ENCODE results near the gene STYK1.
"Not testable (repeated sequence)": the region's sequence is repeated elsewhere in the genome, so short reads cannot be mapped to it uniquely, and the experiment has no call there.

The STYK1 gene

DNA sequence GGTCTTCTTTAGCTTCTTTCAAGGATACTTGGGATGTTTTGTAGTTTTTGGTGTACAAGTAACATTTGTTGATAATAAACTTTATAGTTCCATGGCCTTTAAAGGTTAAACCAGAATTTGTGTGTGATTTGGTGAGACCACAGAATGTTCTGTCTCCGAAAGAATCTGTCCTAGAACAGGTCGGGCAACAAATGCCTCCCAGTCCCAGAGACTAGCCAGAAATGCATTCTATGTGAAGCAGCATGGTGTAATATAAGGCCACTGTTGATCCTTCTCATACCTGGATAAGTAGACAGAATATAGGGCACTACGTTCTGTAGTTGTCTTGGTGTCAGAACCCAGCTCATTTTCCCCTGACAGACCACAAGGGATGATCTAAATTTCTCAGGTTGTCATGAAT lies 10.0 kb downstream of the STYK1 start:
- FAIRE-seq (no peak), DNase-seq (ENCODE audit: insufficient read length, low spot score) (no peak)
- TF ChIP-seq POLR2A (IDR thresholded peaks at IDR 0.05; ENCODE audit: low read depth, low read length), result no peak

DNA sequence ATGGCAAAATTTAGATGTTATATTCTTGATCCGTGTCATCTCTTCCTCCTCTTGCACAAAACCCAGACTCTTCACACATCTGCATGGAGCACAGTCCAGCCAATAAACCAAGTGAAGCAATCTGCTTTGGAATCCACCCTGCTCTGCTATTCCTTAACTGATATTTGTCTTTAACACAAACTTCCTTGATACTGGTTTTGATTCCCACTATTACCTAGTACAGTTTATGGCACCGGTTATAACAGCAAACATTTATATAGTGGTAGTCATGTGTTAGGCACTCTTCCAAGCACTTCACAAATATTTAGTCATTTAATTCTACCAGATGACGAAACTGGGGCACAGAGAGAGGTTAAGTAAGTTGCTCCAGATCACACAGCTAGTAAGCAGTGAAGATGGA lies 12.5 kb downstream of the STYK1 start:
- DNase-seq (ENCODE audit: insufficient read length, low spot score) (no peak), FAIRE-seq (no peak)

DNA sequence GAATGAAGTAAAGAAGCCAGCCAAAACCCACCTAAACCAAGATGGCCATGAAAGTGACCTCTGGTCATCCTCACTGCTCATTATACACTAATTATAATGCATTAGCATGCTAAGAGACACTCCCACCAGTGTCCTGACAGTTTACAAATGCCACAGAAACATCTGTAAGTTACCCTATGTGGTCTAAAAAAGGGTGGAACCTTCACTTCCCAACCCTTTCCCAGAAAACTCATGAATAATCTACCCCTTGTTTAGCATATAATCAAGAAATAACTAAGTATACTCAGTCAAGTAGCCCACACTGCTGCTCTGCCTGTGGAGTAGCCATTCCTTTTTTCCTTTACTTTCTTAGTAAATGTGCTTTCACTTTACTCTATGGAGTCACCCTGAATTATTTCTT lies 19.8 kb downstream of the STYK1 start:
- FAIRE-seq (no peak), DNase-seq (ENCODE audit: insufficient read length, low spot score) (no peak)
- no peak for TF ChIP-seq POLR2A (IDR thresholded peaks at IDR 0.05; ENCODE audit: low read depth, low read length)

More for the DNA sequence above, 12.5 kb downstream of the STYK1 start:
- TF ChIP-seq POLR2A (IDR thresholded peaks at IDR 0.05; ENCODE audit: low read depth, low read length), result no peak

DNA sequence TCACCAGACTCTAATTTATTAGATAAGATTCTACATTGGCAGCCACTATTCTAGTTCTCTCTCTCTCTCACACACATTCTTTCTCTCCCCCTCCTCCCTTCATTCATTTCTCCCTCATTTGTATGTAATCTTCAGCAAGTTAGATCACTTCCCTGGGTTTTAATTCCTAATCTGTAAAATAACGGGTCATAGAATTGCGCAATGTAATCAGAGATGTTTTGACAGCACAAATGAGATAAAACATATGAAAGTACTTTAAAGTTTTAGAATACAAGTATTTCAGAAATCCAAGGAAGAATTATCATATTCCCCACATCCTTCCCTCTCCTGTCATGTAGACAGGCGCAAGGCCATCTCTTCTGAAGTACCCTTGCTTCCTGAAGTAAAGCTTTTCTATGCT lies 21.7 kb downstream of the STYK1 start:
- no peak for DNase-seq (ENCODE audit: insufficient read length, low spot score)
- FAIRE-seq, result no peak
- no peak for TF ChIP-seq POLR2A (IDR thresholded peaks at IDR 0.05; ENCODE audit: low read depth, low read length)

DNA sequence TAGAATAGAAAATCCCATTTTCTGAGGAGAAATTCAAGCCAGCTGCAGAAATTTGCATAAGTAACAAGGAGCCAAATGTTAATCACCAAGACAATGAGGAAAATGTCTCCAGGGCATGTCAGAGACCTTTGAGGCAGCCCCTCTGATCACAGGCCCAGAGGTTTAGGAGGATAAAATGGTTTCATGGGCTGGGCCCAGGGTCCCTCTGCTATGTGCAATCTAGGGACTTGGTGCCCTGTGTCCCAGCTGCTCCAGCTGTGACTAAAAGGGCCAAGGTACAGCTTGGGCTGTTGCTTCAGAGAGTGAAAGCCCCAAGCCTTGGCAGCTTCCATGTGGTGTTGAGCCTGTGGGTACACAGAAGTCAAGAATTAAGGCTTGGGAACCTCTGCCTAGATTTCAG lies 27.3 kb downstream of the STYK1 start:
- not testable (repeated sequence) for DNase-seq (ENCODE audit: insufficient read length, low spot score); FAIRE-seq

DNA sequence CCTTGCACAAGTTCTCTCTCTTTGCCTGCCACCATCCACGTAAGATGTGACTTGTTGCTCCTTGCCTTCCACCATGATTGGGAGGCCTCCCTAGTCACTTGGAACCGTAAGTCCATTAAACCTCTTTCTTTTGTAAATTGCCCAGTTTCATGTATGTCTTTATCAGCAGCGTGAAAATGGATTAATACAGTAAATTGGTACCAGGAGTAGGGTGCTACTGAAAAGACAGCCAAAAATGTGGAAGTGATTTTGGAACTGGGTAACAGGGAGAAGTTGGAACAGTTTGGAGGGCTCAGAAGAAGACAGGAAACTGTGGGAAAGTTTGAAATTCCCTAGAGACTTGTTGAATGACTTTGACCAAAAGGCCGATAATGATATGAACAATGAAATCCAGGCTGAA lies 27.9 kb downstream of the STYK1 start:
- no peak for TF ChIP-seq POLR2A (IDR thresholded peaks at IDR 0.05; ENCODE audit: low read depth, low read length)
- DNase-seq (ENCODE audit: insufficient read length, low spot score) (no peak), FAIRE-seq (no peak)

DNA sequence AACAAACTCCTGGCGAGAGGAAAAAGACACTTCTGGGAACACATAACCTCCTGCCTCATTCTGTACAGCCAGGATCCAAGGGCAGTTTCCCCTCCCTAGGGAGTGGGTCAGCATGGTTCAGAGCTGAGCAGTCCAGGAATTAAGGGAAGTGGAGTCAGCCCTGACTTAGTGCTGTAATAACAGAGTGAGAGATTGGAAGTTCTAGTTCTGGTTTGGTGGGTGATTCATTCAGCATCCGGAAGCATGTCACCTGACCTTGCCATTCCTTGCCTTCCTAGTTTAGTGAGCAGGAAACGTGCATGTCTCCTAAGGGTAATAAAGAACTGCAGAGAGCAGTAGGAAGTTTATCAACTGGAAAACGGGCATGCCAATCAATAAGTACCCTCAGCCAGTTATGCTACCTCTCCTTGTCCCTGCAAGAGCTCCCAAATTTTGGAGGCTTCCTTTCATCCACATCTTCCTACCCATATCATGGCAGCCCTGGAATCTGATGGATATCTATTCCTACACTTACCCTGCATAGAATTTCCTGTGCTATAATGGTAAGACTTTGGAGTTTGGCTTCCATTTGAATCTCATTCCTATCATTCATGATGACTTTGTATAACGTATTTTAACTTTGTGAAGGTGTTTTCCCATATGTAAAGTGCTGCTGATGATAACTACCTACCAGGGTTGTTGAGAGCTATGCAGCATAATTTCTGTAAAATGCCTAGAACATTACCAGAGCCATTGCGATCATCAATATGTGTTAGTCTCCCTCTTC lies 31.9 kb downstream of the STYK1 start:
- FAIRE-seq, result peak; percentile 97

DNA sequence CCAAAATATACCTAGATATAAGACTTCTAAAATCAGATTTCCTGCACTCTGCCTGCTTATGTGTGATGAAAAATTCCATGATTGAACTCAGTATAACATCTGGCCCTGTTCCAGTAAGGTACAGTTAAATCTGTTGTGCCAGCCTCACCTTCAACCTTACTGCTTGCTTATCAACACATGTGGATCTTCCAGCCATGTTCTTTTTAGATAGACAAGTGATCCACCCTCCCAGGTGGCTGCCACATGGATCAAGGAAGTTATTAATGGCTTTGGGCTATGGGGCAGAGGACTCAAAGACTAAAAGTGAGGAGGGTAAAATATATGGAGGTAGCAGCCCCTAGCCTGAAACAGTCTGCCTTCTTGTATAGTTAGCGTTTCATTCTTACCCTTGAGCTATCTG lies 35.1 kb downstream of the STYK1 start:
- FAIRE-seq, result no peak
- no peak for DNase-seq (ENCODE audit: insufficient read length, low spot score)
- TF ChIP-seq POLR2A (IDR thresholded peaks at IDR 0.05; ENCODE audit: low read depth, low read length), result no peak

More for the DNA sequence above, 31.9 kb downstream of the STYK1 start:
- TF ChIP-seq POLR2A (IDR thresholded peaks at IDR 0.05; ENCODE audit: low read depth, low read length), result no peak
- DNase-seq (ENCODE audit: insufficient read length, low spot score), result peak; percentile 12

DNA sequence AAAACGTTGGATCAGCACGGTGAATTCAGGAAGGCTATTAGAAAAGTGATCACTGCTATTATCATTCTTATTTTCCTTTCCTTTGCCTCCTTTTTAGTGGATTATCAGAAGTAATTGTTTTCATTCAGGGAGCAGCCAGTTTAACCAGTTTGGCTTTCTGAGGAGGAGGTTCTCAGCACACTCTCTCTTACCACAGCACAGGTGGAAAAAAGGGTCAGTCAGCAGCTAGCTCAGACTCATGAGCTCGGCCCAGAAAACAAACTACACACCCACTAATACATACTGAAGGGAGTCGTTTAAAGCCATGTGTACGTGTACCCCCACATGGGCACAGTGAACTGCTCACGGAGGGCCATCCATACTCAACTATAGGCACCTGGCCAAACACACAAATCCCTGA lies 37.2 kb downstream of the STYK1 start:
- DNase-seq (ENCODE audit: insufficient read length, low spot score), result no peak
- no peak for TF ChIP-seq POLR2A (IDR thresholded peaks at IDR 0.05; ENCODE audit: low read depth, low read length)
- FAIRE-seq, result no peak

DNA sequence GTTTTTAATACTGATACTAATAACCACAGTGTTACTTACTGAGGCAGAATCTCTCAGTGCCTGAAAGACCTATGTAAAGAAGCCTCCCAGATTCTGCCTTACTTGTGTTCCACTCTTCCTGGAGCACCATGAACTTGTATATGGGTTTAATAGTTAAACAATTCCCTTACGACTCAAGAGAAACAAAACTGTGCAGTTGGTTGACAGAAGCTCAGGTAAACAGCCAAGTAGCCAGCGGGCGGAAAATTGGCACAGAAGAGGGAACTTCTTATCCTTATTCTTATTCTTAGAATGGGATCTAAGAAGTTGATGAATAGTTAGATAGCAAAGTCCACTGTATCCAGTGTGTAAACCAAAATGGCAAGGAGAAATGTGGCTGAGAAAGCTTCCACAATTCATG lies 37.7 kb downstream of the STYK1 start:
- FAIRE-seq, result no peak

DNA sequence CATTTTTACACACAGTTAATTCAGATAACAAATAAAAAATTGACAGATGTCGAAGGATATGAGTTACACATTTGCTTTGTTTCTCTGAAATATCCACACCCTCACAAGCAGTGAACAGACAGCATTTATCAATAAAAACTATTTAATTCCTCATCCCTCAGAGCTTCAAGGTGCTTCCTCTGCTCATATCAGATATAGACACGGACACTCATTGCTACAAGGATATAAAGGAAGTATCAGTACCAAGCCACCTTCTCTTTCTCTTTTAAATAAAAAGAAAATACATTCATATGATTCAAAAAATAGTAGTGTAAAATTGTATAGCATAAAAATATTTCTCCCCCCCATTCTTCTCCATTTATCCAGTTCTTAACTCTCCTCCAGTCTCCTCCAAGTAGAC lies 38.5 kb downstream of the STYK1 start:
- FAIRE-seq, result peak; percentile 20
- TF ChIP-seq POLR2A (IDR thresholded peaks at IDR 0.05; ENCODE audit: low read depth, low read length), result no peak
- DNase-seq (ENCODE audit: insufficient read length, low spot score), result no peak

More for the DNA sequence above, 37.7 kb downstream of the STYK1 start:
- no peak for DNase-seq (ENCODE audit: insufficient read length, low spot score)
- no peak for TF ChIP-seq POLR2A (IDR thresholded peaks at IDR 0.05; ENCODE audit: low read depth, low read length)

DNA sequence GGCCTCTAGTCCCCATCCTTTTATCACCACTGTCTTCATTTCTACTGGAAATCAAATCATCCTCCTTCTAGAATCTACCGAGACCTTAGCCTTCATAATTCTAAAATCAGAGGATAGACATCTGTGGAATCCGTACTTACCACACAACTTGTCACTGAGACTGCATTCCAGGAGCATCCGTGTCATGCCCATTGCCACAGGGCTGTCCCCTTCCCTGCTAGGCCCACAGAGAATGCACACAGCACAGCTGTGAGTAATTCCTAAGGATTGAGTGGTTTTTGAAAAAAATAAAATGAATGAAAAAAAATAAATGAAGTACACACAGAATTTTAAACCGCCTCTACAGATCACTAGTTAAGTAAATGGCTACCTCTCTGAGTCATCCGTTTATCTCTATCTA lies 39.4 kb downstream of the STYK1 start:
- TF ChIP-seq POLR2A (IDR thresholded peaks at IDR 0.05; ENCODE audit: low read depth, low read length), result no peak
- DNase-seq (ENCODE audit: insufficient read length, low spot score), result peak; percentile 21
- FAIRE-seq, result peak; percentile 43

DNA sequence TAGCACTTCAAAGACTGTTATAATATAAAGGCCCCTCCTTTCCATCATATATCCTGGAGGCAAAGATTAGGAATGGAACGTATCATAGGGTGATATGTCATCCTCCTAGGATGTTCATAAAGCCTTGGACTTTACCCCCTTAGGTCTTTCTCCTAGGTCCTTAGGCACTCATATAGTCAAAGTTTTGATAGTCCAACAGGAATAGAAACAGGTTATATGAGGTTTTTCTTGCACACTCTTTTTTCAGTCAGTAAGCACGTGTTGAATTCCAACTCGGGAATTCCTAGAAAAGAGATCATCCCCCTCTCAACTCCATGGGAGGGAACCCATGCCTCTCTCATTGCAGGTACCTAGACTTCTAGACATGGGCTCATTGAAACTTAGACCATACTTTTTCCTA lies 40.3 kb downstream of the STYK1 start:
- FAIRE-seq, result no peak
- no peak for TF ChIP-seq POLR2A (IDR thresholded peaks at IDR 0.05; ENCODE audit: low read depth, low read length)
- no peak for DNase-seq (ENCODE audit: insufficient read length, low spot score)

DNA sequence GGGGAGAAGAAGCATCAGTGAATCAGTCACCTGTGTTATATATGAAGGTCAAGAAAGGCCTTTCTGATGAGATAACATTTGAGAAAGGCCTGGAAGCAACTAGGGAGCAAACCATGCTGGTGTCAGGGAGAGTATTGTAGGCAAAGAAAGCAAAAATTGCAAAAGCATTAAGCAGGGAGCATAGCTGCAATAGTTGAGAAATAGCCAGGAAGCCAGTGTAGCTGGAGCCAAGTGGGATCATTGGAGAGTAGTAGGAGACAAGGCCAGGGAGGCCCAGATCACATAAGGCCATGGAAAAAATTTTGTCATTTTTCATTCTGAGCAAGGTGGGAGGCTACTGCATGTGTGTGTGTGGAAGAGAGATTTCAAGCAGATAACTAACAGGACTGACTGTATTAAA lies 41.6 kb downstream of the STYK1 start:
- TF ChIP-seq POLR2A (IDR thresholded peaks at IDR 0.05; ENCODE audit: low read depth, low read length), result no peak
- no peak for DNase-seq (ENCODE audit: insufficient read length, low spot score)
- no peak for FAIRE-seq

DNA sequence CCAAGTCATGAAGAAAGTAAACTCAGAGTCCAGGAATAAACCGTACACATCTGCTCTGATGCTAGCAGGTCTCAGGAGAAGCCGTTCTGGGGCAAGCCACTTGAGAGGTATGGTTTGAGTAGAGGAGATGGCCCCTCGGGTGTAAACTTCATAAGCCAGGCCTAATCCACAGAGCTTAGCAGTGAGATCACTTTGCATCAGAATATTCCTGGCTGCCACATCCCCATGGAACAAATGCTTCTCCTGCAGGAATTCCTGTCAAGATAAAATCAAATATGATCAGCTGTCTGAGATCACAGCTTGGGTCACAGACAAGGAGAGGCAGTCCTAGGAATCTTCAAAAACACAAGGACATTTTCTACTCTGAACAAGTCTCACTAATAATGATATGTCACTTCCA lies 49.2 kb downstream of the STYK1 start:
- no peak for FAIRE-seq
- DNase-seq (ENCODE audit: insufficient read length, low spot score), result no peak

DNA sequence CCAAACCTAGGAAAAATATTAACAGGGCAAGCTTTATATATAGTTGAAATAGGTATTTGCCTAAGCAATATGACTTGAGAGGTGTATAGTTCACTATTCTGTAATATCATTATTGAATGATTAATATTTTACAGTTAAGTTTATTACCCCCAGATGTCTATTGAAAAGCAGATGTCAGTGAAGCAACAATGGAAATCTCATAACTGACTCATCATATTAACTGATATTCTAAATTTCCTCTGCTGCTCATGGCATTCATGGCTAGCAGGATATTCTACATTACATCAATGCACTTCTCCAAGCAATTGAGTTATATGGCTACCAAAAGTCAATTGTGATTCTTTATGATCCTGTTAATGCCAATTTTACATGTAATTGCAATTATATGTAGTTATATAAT lies 50.7 kb downstream of the STYK1 start:
- DNase-seq (ENCODE audit: insufficient read length, low spot score) (no peak), FAIRE-seq (no peak)
- no peak for TF ChIP-seq POLR2A (IDR thresholded peaks at IDR 0.05; ENCODE audit: low read depth, low read length)

More for the DNA sequence above, 49.2 kb downstream of the STYK1 start:
- TF ChIP-seq POLR2A (IDR thresholded peaks at IDR 0.05; ENCODE audit: low read depth, low read length), result no peak
